Neural crest cell (in vitro differentiated cells): ENCODE measurements around the gene IL21R. TPM values are rescaled to one million over a fixed set of nuclear protein-coding genes. Genes with fewer than 3 reads are reported as not detected.
"Not testable (repeated sequence)": the region's sequence is repeated elsewhere in the genome, so short reads cannot be mapped to it uniquely, and the experiment has no call there.

Source experiments
- DNase-seq: peaks from one replicate; pipeline ENCODE4 v3.0.0; 2021; ENCODE audit warnings: low read depth, mixed read lengths, low spot score
- H3K27ac Mint-ChIP-seq: one replicate; pipeline ENCODE4 v1.8.0; 2021; ENCODE audit warnings: mild to moderate bottlenecking, mixed read lengths; ENCODE audit not compliant: unreplicated experiment
- H3K27me3 Mint-ChIP-seq: 2 replicates; pipeline ENCODE4 v1.8.0; 2021; ENCODE audit warnings: low read depth, mild to moderate bottlenecking, mixed read lengths
- H3K36me3 Mint-ChIP-seq: 2 replicates; pipeline ENCODE4 v1.8.0; 2021; ENCODE audit warnings: low read depth, mild to moderate bottlenecking, mixed read lengths
- H3K4me1 Mint-ChIP-seq: 2 replicates; pipeline ENCODE4 v1.8.0; 2021; ENCODE audit warnings: mixed read lengths
- H3K4me3 Mint-ChIP-seq: one replicate; pipeline ENCODE4 v1.8.0; 2021; ENCODE audit warnings: mild to moderate bottlenecking, mixed read lengths
- H3K9me3 Mint-ChIP-seq: 2 replicates; pipeline ENCODE4 v1.8.0; 2021; ENCODE audit warnings: mixed read lengths
- total RNA-seq: library from RNA; stranded (reverse); gene quantifications from 2 replicates; pipeline ENCODE4 v1.2.1, GENCODE V29; 2021
- TF ChIP-seq, protein P1 (sequence below): fragments of 200-600 bp; sonication (generic); conservative IDR thresholded peaks from 2 replicates; pipeline ENCODE4 v1.5.0; 2021; ENCODE audit warnings: antibody characterized with exemption, mild to moderate bottlenecking

IL21R gene
- total RNA-seq, 1 donor from 2014 or later, result 0.79 TPM

DNA sequence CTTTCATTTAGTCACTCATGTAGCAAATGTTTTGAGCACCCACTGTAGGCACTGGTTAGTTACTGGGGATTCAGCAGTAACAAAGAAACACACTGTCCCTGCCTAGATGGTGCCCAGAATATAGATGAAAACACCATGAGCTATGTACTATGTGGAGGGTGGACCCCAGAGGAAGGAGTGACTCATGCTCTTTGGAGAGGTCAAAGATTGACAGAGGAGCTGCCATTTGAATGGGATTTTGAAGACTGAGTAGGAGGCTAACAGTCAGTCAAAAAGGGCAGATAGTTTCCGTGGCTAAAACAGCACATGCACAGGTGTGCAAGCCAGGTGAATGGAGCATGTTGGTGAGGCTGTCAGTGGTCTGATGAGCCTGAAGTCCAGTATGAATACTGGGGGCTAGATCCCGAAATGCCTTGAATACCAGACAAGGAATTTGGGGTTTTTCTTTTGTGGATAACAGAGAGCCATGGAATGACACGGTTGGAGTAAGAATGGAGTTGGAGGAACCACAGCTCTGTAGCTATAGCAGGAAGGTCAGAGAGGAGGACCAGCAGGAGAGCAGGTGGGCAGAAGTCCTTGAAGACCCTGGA, 6.1 kb downstream of the IL21R start:
- Mint-ChIP-seq H3K36me3 (no peaks in the 10 kb centered on the region), H3K27ac (peak overlapping the region; percentile 23), H3K4me3 (no peak overlapping the region), H3K4me1 (peaks cover 17% of the 10 kb centered on the region), H3K9me3 (peaks cover 4% of the 10 kb centered on the region), H3K27me3 (no peaks in the 10 kb centered on the region)
- TF ChIP-seq, protein P1, sequence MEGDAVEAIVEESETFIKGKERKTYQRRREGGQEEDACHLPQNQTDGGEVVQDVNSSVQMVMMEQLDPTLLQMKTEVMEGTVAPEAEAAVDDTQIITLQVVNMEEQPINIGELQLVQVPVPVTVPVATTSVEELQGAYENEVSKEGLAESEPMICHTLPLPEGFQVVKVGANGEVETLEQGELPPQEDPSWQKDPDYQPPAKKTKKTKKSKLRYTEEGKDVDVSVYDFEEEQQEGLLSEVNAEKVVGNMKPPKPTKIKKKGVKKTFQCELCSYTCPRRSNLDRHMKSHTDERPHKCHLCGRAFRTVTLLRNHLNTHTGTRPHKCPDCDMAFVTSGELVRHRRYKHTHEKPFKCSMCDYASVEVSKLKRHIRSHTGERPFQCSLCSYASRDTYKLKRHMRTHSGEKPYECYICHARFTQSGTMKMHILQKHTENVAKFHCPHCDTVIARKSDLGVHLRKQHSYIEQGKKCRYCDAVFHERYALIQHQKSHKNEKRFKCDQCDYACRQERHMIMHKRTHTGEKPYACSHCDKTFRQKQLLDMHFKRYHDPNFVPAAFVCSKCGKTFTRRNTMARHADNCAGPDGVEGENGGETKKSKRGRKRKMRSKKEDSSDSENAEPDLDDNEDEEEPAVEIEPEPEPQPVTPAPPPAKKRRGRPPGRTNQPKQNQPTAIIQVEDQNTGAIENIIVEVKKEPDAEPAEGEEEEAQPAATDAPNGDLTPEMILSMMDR, result no peak
- no peak for DNase-seq

DNA sequence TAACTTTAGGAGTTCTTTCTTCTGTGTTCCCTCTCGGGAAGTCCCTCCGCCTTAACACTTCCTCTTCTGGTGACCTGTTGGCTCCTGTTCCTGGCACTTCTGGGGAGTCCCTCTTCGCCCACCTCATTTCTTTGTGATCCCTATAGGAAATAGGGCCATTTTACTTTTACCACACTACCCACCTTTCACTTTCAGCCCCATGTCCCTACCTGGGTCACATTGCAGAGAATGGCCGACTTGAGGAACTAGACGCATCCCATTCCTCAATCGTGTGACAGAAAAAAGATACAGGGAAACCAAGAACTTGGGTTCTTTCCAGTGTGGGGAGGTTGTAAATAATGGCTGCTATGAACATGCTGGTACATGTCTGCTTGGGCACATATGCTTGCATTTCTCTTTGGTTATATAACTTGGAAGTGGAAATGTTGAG, 6.6 kb downstream of the IL21R start:
- TF ChIP-seq, protein P1, result no peak
- Mint-ChIP-seq H3K4me1 (peaks cover 17% of the 10 kb centered on the region), H3K27ac (peak overlapping the region; percentile 45), H3K27me3 (peaks cover 2% of the 10 kb centered on the region), H3K36me3 (no peaks in the 10 kb centered on the region), H3K4me3 (no peak overlapping the region), H3K9me3 (peaks cover 4% of the 10 kb centered on the region)
- no peak for DNase-seq

DNA sequence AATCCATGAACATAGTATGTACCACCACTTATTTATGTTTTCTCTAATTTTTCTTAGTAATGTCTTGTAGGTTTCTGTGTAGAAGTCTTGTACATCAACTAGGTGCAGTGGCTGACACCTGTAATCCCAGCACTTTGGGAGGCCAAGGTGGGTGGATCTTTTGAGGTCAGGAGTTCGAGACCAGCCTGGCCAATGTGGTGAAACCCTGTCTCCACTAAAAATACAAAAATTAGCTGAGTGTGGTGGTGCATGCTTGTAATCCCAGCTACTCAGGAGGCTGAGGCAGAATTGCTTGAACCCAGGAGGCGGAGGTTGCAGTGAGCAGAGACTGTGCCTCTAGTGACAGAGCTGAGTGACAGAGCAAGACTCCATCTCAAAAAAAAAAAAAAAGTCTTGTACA, 8.0 kb downstream of the IL21R start:
- H3K4me1 Mint-ChIP-seq, result peaks cover 17% of the 10 kb centered on the region
- not testable (repeated sequence) for H3K9me3 Mint-ChIP-seq, H3K27me3 Mint-ChIP-seq, H3K4me3 Mint-ChIP-seq, H3K36me3 Mint-ChIP-seq, DNase-seq, H3K27ac Mint-ChIP-seq

DNA sequence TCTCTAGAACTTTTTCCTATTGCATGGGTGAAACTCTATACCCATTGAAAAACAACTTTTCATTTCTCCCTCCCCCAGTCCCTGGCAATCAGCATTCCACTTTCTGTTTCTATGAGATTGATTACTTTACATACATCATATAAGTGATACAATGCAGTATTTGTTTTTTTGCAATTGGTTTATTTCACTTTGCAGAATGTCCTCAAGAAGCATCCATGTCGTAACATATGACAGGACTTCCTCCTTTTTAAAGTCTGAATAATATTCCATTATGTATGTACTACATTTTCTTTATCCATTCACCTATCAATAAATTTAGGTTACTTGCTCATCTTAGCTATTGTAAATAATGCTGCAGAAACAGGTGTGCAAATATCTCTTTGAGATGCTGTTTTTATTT, 8.8 kb downstream of the IL21R start:
- H3K4me3 Mint-ChIP-seq, result no peak overlapping the region
- TF ChIP-seq, protein P1, result no peak
- peaks cover 2% of the 10 kb centered on the region for H3K27me3 Mint-ChIP-seq
- no peak overlapping the region for H3K27ac Mint-ChIP-seq
- H3K36me3 Mint-ChIP-seq, result no peaks in the 10 kb centered on the region
- H3K9me3 Mint-ChIP-seq, result peaks cover 4% of the 10 kb centered on the region
- DNase-seq, result no peak
- H3K4me1 Mint-ChIP-seq, result peaks cover 17% of the 10 kb centered on the region

DNA sequence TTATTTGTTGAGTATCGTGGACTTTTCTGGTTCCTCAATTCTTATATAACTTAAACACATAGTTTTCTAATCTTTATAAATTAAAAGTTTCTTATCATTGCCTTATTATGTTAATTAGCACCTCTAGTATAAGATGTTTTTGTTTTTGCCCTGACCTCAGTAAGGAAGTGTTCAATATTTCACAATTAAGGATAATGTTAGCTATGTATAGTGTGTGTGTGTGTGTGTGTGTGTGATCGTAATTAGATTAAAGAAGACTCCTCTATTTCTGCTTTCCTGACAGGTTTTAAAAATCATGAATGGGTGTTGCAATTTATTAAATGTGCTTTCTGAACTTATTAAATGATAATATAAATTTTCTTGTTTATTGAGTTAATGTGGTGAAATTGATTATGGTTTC, 12.0 kb downstream of the IL21R start:
- H3K4me3 Mint-ChIP-seq, result no peak overlapping the region
- DNase-seq, result no peak
- no peak overlapping the region for H3K27ac Mint-ChIP-seq
- TF ChIP-seq, protein P1, result no peak
- H3K4me1 Mint-ChIP-seq, result no peaks in the 10 kb centered on the region
- H3K27me3 Mint-ChIP-seq, result peaks cover 2% of the 10 kb centered on the region
- H3K36me3 Mint-ChIP-seq, result no peaks in the 10 kb centered on the region
- peaks cover 4% of the 10 kb centered on the region for H3K9me3 Mint-ChIP-seq

DNA sequence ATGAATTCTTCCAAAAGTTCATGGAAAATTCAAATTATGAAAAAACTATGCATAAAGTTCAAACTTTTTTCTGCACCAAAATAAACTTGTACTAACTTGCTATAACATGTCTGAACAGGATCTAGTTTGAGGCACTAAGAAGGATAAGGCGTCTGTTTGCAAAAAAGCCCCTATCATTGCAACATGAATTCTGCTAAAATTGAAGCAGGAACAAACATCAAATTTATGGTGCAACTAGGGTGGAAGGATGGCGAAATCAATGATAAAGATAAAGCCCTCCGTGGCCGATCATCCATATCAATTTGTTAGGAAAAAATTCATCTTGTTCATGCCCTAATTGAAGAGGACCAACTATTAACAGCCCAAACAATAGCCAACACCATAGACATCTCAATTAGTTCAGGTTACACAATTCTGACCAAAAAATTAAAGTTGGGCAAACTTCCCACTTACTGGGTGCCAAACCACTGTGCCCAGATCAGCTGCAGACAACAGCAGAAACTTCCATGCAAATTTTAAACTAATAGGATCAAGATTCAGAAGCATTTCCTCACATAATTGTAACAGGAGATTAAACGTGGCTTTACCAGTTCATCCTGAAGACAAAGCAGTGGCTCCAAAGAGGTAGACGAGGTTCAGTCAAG, 12.9 kb downstream of the IL21R start:
- TF ChIP-seq, protein P1, result no peak
- Mint-ChIP-seq H3K4me1 (no peaks in the 10 kb centered on the region), H3K27ac (no peak overlapping the region), H3K36me3 (no peaks in the 10 kb centered on the region), H3K27me3 (peaks cover 2% of the 10 kb centered on the region), H3K9me3 (peaks cover 4% of the 10 kb centered on the region), H3K4me3 (no peak overlapping the region)
- no peak for DNase-seq
